Muscle of leg (tissue), 11 donors: ENCODE results near the gene SOX1. TPM values are rescaled to one million over a fixed set of nuclear protein-coding genes. Genes with fewer than 3 reads are reported as not detected.

ENCODE experiments used
- DNase-seq: peaks from one replicate; pipeline ENCODE4 v3.0.0; 2013
- H3K27ac ChIP-seq: one replicate; pipeline ENCODE4 v1.5.1; 2013; ENCODE audit warnings: mild to moderate bottlenecking, low read length, control low read depth
- H3K27me3 ChIP-seq: one replicate; pipeline ENCODE4 v1.6.1; 2013; ENCODE audit warnings: low read length; ENCODE audit not compliant: control insufficient read depth, insufficient read depth
- H3K36me3 ChIP-seq: one replicate; pipeline ENCODE4 v1.6.1; 2013; ENCODE audit warnings: low read length; ENCODE audit not compliant: control insufficient read depth, insufficient read depth
- H3K4me1 ChIP-seq: one replicate; pipeline ENCODE4 v1.6.1; 2013; ENCODE audit warnings: low read length; ENCODE audit not compliant: control insufficient read depth, insufficient read depth
- H3K4me3 ChIP-seq: one replicate; pipeline ENCODE4 v1.5.1; 2013; ENCODE audit warnings: low read length, control low read depth
- H3K9me3 ChIP-seq: replicated peaks from 2 replicates; pipeline ENCODE4 v1.6.1; 2013; ENCODE audit warnings: low read depth, low read length; ENCODE audit not compliant: control insufficient read depth
- WGBS: methylation state at CpG from one replicate; pipeline ENCODE4 v1.1.5; 2013; ENCODE audit warnings: missing lambda C conversion rate; ENCODE audit not compliant: insufficient coverage; 5-methylcytosine and 5-hydroxymethylcytosine counted together
- polyA plus RNA-seq, 8 donors: library from polyadenylated mRNA; unstranded; fragments of 120-200 nt; gene quantifications; one replicate each; pipeline versions ENCODE4 v1.2.1 to v1.2.3, GENCODE V29; 2013; ENCODE audit warnings: inconsistent platforms in 1 of 8, low replicate concordance in 1 of 8; ENCODE audit not compliant: insufficient read length in 8 of 8, insufficient read depth in 1 of 8
- total RNA-seq: library from RNA; stranded (reverse); fragments of 120-200 nt; gene quantifications from one replicate; pipeline ENCODE4 v1.2.4, GENCODE V29; 2013

SOX1 gene
- total and polyA plus RNA-seq, 9 donors, result 0.04 to 0.08 (median 0.05) TPM; not detected in 6

DNA sequence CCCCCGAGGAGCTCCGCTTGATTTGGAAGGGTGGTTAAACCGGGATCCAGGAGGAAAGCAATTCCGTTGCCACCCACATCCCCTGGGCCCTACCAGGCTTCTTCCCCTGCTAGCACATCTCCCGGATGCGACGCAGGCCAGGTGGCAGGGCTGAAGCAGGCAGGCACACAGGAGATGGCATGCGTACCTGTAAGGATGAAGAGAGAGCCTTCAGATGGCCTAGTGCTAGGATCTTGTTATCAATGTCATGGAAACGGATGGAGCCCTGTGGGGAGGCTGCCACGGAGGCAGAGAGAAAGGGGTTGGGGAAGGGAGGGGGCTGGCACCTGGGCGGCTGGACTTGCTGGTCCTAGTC is 8.5 kb upstream of the SOX1 start:
- no peaks in the 10 kb centered on the region for H3K9me3 ChIP-seq
- 0% methylated on average over 7 of the region's 11 CpGs for WGBS
- H3K36me3 ChIP-seq, result no peaks in the 10 kb centered on the region
- peaks cover 37% of the 10 kb centered on the region for H3K4me1 ChIP-seq
- H3K4me3 ChIP-seq, result no peak overlapping the region
- no peak overlapping the region for H3K27ac ChIP-seq
- peaks cover 98% of the 10 kb centered on the region for H3K27me3 ChIP-seq
- no peak for DNase-seq

- Histone ChIP-seq H3K27me3 (peaks cover 98% of the 10 kb centered on the region), H3K4me1 (peaks cover 34% of the 10 kb centered on the region), H3K4me3 (no peak overlapping the region), H3K9me3 (no peaks in the 10 kb centered on the region), H3K36me3 (no peaks in the 10 kb centered on the region), H3K27ac (no peak overlapping the region)
- whole genome bisulfite sequencing, result 14% methylated on average over 1 of the region's 5 CpGs
- no peak for DNase-seq
Measured at GRCh38 chr13:112058941-112059340, 8.0 kb upstream of the SOX1 start.

DNA sequence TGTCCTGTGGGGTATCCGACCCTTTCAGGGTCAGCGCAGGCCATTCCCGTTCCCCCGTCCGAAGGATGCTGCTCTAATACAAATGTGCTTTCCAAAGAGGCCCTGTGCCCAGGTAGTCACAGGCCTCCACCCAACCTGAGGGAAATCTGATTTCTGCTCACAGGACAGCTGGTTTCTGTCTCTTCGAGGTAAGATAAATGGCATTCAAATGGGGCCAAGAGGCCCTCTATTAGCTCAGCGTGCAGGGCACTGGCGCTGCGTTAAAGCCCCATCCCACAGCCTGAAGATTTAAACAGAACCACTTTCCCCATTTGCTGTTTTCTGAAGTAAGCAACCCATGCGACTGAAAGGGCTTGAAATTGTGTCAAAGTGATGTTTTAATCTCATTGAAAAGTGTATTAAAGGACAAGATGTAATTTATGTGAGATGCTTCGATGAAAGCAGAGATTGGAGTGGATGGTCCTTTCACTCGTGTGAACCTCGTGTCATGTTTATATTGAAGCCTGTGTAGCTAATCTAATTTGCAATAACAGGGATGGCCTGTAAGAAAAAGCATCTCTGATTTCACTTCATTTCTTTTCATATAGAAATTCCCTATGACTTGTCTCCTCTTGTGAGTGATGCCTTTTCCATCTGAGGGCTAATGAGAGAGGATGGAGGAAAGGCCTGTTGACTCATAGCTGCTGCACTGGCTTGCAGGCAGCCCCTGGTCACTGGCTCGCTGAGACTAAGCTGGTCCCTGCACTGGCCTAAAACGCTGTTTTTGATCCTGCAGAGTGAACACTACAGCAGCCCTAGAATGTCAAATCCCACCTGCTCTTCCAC is 7.3 kb upstream of the SOX1 start:
- no peak for DNase-seq

GRCh38 chr13:112060282-112060830 is 6.6 kb upstream of the SOX1 start:
- WGBS, result no CpG with 5 or more reads among the region's 14 CpGs
- Histone ChIP-seq H3K27me3 (peaks cover 94% of the 10 kb centered on the region), H3K9me3 (no peaks in the 10 kb centered on the region), H3K27ac (no peak overlapping the region), H3K4me3 (no peak overlapping the region), H3K4me1 (peaks cover 28% of the 10 kb centered on the region), H3K36me3 (no peaks in the 10 kb centered on the region)
- DNase-seq, result no peak

More for the DNA sequence above, 7.3 kb upstream of the SOX1 start:
- Histone ChIP-seq H3K9me3 (no peaks in the 10 kb centered on the region), H3K27me3 (peaks cover 98% of the 10 kb centered on the region), H3K36me3 (no peaks in the 10 kb centered on the region), H3K4me1 (peaks cover 31% of the 10 kb centered on the region), H3K27ac (no peak overlapping the region), H3K4me3 (no peak overlapping the region)
- 14% methylated on average over 8 of the region's 15 CpGs for WGBS

GRCh38 chr13:112060899-112061366 is 6.0 kb upstream of the SOX1 start:
- Histone ChIP-seq H3K27me3 (peaks cover 94% of the 10 kb centered on the region), H3K4me1 (peaks cover 25% of the 10 kb centered on the region), H3K36me3 (no peaks in the 10 kb centered on the region), H3K9me3 (no peaks in the 10 kb centered on the region), H3K4me3 (no peak overlapping the region), H3K27ac (no peak overlapping the region)
- WGBS, result 0% methylated on average over 21 of the region's 29 CpGs
- DNase-seq, result no peak

DNA sequence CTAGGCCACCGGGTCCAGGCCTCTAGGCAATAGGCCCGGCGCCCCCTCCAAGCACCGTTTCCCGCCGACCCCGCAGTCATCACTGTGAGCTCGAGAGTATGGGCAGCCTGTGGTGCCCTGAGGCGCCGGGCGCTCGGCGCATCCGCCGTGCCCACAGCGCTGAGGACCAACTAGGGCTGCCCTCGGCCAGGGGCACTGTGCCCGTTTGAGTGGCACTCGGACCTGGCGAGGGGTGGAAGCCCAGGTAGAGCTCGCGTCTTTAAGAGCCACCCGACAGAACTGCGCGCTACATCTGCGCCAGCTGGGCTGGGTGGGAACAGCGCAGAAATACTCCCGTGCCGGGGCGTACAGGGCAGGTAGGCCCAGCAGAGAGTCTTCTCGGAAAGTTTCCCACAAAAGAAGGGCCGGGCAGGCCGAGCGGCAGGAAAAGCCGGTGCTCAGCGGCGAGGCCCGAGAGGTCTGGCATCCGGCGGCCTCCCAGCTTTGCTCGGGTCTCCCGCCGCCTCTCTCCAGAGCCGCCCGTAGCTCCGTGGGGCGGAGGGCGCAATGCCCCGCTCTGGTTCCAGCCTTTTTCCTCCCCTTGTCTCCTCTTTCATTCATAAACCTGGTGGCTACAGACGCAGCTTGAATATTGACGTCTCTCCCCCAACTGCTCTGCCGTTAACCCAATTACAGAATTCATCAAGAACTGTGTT is 5.4 kb upstream of the SOX1 start:
- no peaks in the 10 kb centered on the region for H3K36me3 ChIP-seq
- no peak for DNase-seq
- no peak overlapping the region for H3K4me3 ChIP-seq
- H3K4me1 ChIP-seq, result peaks cover 29% of the 10 kb centered on the region
- peaks cover 93% of the 10 kb centered on the region for H3K27me3 ChIP-seq
- H3K9me3 ChIP-seq, result no peaks in the 10 kb centered on the region
- no peak overlapping the region for H3K27ac ChIP-seq
- WGBS, result 2% methylated on average over 51 of the region's 52 CpGs

DNA sequence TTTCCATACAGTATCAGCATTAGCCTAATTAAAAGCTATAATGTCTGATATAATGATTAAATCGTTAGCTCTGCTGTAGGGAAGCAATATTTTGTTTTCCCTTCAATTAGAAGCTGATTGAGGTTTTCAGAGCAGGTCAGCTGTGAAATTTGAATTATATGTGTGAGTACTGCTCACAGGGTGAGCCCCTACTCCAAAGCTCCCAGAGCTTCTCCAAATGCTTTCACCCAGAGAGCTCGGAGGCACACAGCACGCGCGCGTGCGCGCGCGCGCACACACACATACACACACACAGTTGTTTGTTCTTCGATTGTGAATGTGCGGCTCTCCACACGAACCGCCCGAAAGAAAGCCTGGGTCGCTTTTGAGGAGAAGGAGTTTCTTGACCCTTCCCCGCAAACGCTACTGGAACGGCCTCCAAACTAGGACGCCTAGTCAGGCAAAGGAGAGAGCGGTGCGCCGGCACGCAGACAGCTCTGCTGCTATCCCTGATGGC is 4.8 kb upstream of the SOX1 start:
- DNase-seq, result no peak
- H3K4me3 ChIP-seq, result no peak overlapping the region
- WGBS, result 8% methylated on average over 15 of the region's 25 CpGs
- peaks cover 25% of the 10 kb centered on the region for H3K4me1 ChIP-seq
- no peaks in the 10 kb centered on the region for H3K36me3 ChIP-seq
- peaks cover 90% of the 10 kb centered on the region for H3K27me3 ChIP-seq
- H3K9me3 ChIP-seq, result no peaks in the 10 kb centered on the region
- H3K27ac ChIP-seq, result no peak overlapping the region

DNA sequence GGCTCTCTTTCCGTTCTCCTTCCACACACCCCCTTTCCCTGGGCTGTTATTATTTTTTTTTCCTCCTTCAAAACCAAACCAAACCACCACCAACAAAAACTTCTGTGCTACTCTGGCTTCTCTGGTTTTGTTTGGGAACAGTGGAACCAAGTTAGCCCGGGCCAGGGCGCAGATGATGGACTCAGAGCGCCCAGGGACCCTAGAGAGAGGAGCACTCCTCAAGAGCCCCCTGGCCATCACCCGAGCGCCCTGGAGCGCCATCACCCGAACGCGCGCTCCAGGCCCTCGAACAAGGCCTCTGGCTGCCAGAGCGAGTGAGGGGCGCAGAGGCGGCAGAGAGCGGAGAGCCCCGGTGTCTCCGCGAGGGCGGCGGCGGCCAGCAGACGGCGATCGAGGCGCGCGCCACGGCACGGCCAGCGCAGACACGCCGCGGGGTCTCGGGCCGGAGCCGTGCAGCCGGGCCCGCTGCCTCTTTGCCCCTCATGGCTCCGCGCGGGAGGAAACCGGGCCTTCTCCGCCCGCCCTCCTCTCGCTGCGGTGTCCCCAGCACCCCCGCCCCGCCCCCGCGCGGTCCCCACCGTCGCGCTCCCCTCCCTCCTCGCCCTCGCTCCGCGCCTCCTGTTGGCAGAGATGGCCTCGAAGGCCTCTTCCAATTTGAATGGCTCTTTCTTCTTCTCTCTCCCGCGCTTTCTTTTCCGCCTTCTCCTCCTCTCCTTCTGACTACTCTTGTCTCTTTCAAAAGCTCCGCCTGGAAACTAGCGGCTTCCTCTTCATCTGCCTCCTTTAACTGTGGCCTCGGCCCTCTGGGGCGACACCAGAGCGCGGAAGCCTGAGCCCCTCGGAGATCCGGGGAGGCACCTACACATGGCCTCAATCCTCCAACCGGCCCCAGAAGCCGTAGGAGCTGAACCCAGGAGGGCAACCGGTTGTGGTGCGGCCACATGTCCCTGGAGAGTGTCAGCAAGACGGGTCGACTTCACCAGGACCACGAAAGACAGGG is 4.1 kb upstream of the SOX1 start:
- peaks cover 17% of the 10 kb centered on the region for H3K4me1 ChIP-seq
- no peaks in the 10 kb centered on the region for H3K36me3 ChIP-seq
- H3K27me3 ChIP-seq, result peaks cover 89% of the 10 kb centered on the region
- DNase-seq, result peak; percentile 27
- WGBS, result 1% methylated on average over 73 of the region's 78 CpGs
- no peak overlapping the region for H3K27ac ChIP-seq
- H3K9me3 ChIP-seq, result no peaks in the 10 kb centered on the region
- H3K4me3 ChIP-seq, result no peak overlapping the region

- Histone ChIP-seq H3K27me3 (peaks cover 83% of the 10 kb centered on the region), H3K27ac (no peak overlapping the region), H3K4me3 (no peak overlapping the region), H3K4me1 (peaks cover 13% of the 10 kb centered on the region), H3K36me3 (no peaks in the 10 kb centered on the region), H3K9me3 (no peaks in the 10 kb centered on the region)
- 0% methylated on average over 1 of the region's 2 CpGs for WGBS
- DNase-seq, result no peak
Measured at GRCh38 chr13:112063807-112064206, 3.1 kb upstream of the SOX1 start.
